GM12878 (cell line): ENCODE data around the gene TOMM6. TPM values are rescaled to one million over a fixed set of nuclear protein-coding genes. Genes with fewer than 3 reads are reported as not detected.

Source experiments
- ATAC-seq: fragments of 200-7000 bp; cut with Tn5 transposase; 3 replicates; pipeline ENCODE4 v1.9.1; 2020; ENCODE audit warnings: mild to moderate bottlenecking, moderate library complexity
- BruUV-seq: library from RNA; stranded (reverse); fragments of 400-500 nt; replicated peaks from 2 replicates; lab custom pipeline; 2021; lab: Mats Ljungman, UMichigan
- CTCF ChIA-PET: fragments of 300-600 bp; sonication (Branson Sonifier 250); formaldehyde crosslinking; extraction: SDS; loops from one replicate; lab custom pipeline; 2021; ENCODE audit warnings: inconsistent platforms; lab: Yijun Ruan, JAX
- POLR2A ChIA-PET: fragments of 350-600 bp; formaldehyde crosslinking; extraction: SDS; loops from one replicate; lab custom pipeline; 2021; ENCODE audit warnings: inconsistent platforms; lab: Charles Lee
- RAD21 ChIA-PET: fragments of 300-600 bp; sonication (Branson Sonifier 250); formaldehyde crosslinking; loops from one replicate; lab custom pipeline; 2023; ENCODE audit warnings: antibody characterized with exemption; ENCODE audit not compliant: unreplicated experiment; lab: Charles Lee
- SMC1A ChIA-PET: fragments of 300-600 bp; sonication (Branson Sonifier 250); formaldehyde crosslinking; loops from one replicate; lab custom pipeline; 2023; ENCODE audit not compliant: unreplicated experiment, uncharacterized antibody; lab: Charles Lee
- DNase-seq: peaks from one replicate; pipeline ENCODE4 v3.0.0-alpha.2; 2011; ENCODE audit warnings: low read depth, low spot score
- FAIRE-seq: peaks from 3 replicates; lab custom pipeline; 2011; peaks lifted over from hg19 to GRCh38; lab: Jason Lieb, UNC
- H2AFZ ChIP-seq: 2 replicates; pipeline ENCODE4 v1.6.0; 2011; ENCODE audit warnings: low read depth, low read length, control low read depth; ENCODE audit not compliant: control insufficient read depth
- H3K27ac ChIP-seq: 2 replicates; pipeline ENCODE4 v1.5.1; 2011; ENCODE audit warnings: control low read depth; ENCODE audit not compliant: control insufficient read depth, insufficient read depth
- H3K27me3 ChIP-seq, 2 experiments: replicated peaks in 1 of 2; 2 replicates each; pipeline versions ENCODE4 v1.6.0 to v1.6.1; 2011; ENCODE audit warnings: low read length in 1 of 2; ENCODE audit not compliant: control insufficient read depth in 2 of 2, insufficient read depth in 2 of 2
- H3K36me3 ChIP-seq, 2 experiments: 2 replicates each; pipeline ENCODE4 v1.5.1; 2011; ENCODE audit warnings: low read length in 1 of 2; ENCODE audit not compliant: control insufficient read depth in 2 of 2, insufficient read depth in 2 of 2
- H3K4me1 ChIP-seq: 2 replicates; pipeline ENCODE4 v1.6.1; 2011; ENCODE audit warnings: mild to moderate bottlenecking, low read length, moderate library complexity, mixed read lengths; ENCODE audit not compliant: control insufficient read depth, insufficient read depth
- H3K4me2 ChIP-seq: 2 replicates; pipeline ENCODE4 v1.6.0; 2011; ENCODE audit warnings: control low read depth; ENCODE audit not compliant: control insufficient read depth, insufficient read depth
- H3K4me3 ChIP-seq: fragments of 200-600 bp; sonication (generic); 2 replicates; pipeline ENCODE4 v1.5.1; 2016
- H3K79me2 ChIP-seq: 2 replicates; pipeline ENCODE4 v1.6.0; 2011; ENCODE audit warnings: low read length; ENCODE audit not compliant: control insufficient read depth, insufficient read depth
- H3K9ac ChIP-seq: 2 replicates; pipeline ENCODE4 v1.8.0; 2011; ENCODE audit warnings: low read length, control low read depth, mixed read lengths; ENCODE audit not compliant: control insufficient read depth, insufficient read depth
- H3K9me3 ChIP-seq: replicated peaks from 3 replicates; pipeline ENCODE4 v1.5.1; 2011; ENCODE audit warnings: mild to moderate bottlenecking, low read length; ENCODE audit not compliant: control insufficient read depth, insufficient read depth
- H4K20me1 ChIP-seq: 2 replicates; pipeline ENCODE4 v1.6.0; 2011; ENCODE audit not compliant: control insufficient read depth, insufficient read depth
- BMI1 ChIP-seq: fragments of 450-650 bp; IDR thresholded peaks from 2 replicates; pipeline ENCODE4 v1.6.1; 2016; ENCODE audit warnings: mild to moderate bottlenecking, moderate library complexity, borderline replicate concordance
- EGR1 ChIP-seq, 2 experiments: IDR thresholded peaks; 1 replicate in 1 of 2; 2 replicates in 1 of 2; pipeline ENCODE4 v1.6.1; 2011 to 2012; ENCODE audit warnings: low read depth in 2 of 2, low read length in 2 of 2, borderline replicate concordance in 1 of 2, mild to moderate bottlenecking in 1 of 2, moderate library complexity in 1 of 2
- ETV6 ChIP-seq, 2 experiments: fragments of 450-650 bp in 1 of 2; IDR thresholded peaks in 1 of 2; conservative IDR thresholded peaks in 1 of 2; 2 replicates each; pipeline ENCODE4 v1.6.1; 2014; ENCODE audit warnings: antibody characterized with exemption in 1 of 2, borderline replicate concordance in 1 of 2, low read depth in 1 of 2, mild to moderate bottlenecking in 1 of 2, moderate library complexity in 1 of 2
- GABPA ChIP-seq: IDR thresholded peaks from 2 replicates; pipeline ENCODE4 v1.6.1; 2014; ENCODE audit warnings: antibody characterized with exemption, low read depth, mild to moderate bottlenecking, inconsistent platforms
- IRF5 ChIP-seq: fragments of 450-650 bp; IDR thresholded peaks from 2 replicates; pipeline ENCODE4 v1.6.1; 2017; ENCODE audit warnings: borderline replicate concordance
- MEF2A ChIP-seq: IDR thresholded peaks from 2 replicates; pipeline ENCODE4 v1.6.1; 2011; ENCODE audit warnings: low read depth, mild to moderate bottlenecking, low read length, moderate library complexity; ENCODE audit not compliant: insufficient read depth
- MEF2B ChIP-seq: fragments of 450-650 bp; IDR thresholded peaks from 2 replicates; pipeline ENCODE4 v1.6.1; 2018; ENCODE audit warnings: mild to moderate bottlenecking, moderate library complexity; ENCODE audit not compliant: partially characterized antibody, poor library complexity, severe bottlenecking
- NR2C1 ChIP-seq: fragments of 450-650 bp; IDR thresholded peaks from 2 replicates; pipeline ENCODE4 v1.6.1; 2017; ENCODE audit warnings: antibody characterized with exemption, mild to moderate bottlenecking, moderate library complexity
- RCOR1 ChIP-seq: conservative IDR thresholded peaks from 2 replicates; pipeline ENCODE4 v1.6.1; 2012; ENCODE audit warnings: low read depth, low read length, improper control_type of control experiment
- TCF7 ChIP-seq: IDR thresholded peaks from 2 replicates; pipeline ENCODE4 v1.6.1; 2014; ENCODE audit warnings: antibody characterized with exemption, borderline replicate concordance
- ZBTB40 ChIP-seq: fragments of 450-650 bp; IDR thresholded peaks from 2 replicates; pipeline ENCODE4 v1.6.1; 2016; ENCODE audit warnings: mild to moderate bottlenecking, moderate library complexity, borderline replicate concordance
- ZNF274 ChIP-seq: IDR thresholded peaks from one replicate; pipeline ENCODE4 v1.8.0; 2011; ENCODE audit not compliant: insufficient read length, insufficient read depth
- whole genome bisulfite sequencing: methylation state at CpG from one replicate; pipeline ENCODE4 v1.1.6; 2016; ENCODE audit warnings: low lambda C conversion rate; ENCODE audit not compliant: insufficient replicate concordance, insufficient coverage; ENCODE audit errors: missing lambda C conversion rate; 5-methylcytosine and 5-hydroxymethylcytosine counted together
- in situ Hi-C: fragments of 300-500 bp; cut with MboI; formaldehyde crosslinking; loops from 9 replicates; pipeline ENCODE4 v1.14.3; 2018; ENCODE audit warnings: mixed read lengths
- intact Hi-C: fragments of 100-400 bp; cut with micrococcal nuclease; formaldehyde crosslinking; loops from one replicate; pipeline ENCODE4 v1.14.2; 2022; ENCODE audit not compliant: unreplicated experiment
- polyA plus RNA-seq, 11 experiments: library from polyadenylated mRNA; depleted of rRNA in 4 of 11; unstranded in 6 of 11; stranded (reverse) in 5 of 11; fragments of >200 nt; fragmentation: Nextera tagmentation in 4 of 11; fragmentation: Illumina TruSeq in 1 of 11; extraction: Ambion mirVana in 4 of 11; extraction: Trizol in 1 of 11; gene quantifications; 1 replicate in 1 of 11; 2 replicates in 10 of 11; pipeline versions ENCODE4 v1.2.1 to v1.2.3, GENCODE V29; 2011 to 2016; ENCODE audit warnings: inconsistent platforms in 2 of 11, missing spikeins in 2 of 11, low read depth in 1 of 11
- total RNA-seq, 4 experiments: library from RNA; depleted of rRNA in 3 of 4; stranded (reverse); fragments of >200 nt in 3 of 4; fragmentation: Illumina TruSeq in 1 of 4; extraction: Trizol in 1 of 4; gene quantifications; 2 replicates each; pipeline versions ENCODE4 v1.2.1 to v1.2.3, GENCODE V29; 2013 to 2021
- TF ChIP-seq, protein P1 (sequence below): fragments of 450-650 bp; formaldehyde crosslinking; IDR thresholded peaks from 2 replicates; pipeline ENCODE4 v1.5.0; 2022; ENCODE audit warnings: mild to moderate bottlenecking, missing genetic modification characterization

The TOMM6 gene
- total and polyA plus RNA-seq, 10 of the 15 experiments (the other 5 are each of a cell fraction or from before 2014, with no cell fraction given): 206 to 746 (median 448) TPM

DNA sequence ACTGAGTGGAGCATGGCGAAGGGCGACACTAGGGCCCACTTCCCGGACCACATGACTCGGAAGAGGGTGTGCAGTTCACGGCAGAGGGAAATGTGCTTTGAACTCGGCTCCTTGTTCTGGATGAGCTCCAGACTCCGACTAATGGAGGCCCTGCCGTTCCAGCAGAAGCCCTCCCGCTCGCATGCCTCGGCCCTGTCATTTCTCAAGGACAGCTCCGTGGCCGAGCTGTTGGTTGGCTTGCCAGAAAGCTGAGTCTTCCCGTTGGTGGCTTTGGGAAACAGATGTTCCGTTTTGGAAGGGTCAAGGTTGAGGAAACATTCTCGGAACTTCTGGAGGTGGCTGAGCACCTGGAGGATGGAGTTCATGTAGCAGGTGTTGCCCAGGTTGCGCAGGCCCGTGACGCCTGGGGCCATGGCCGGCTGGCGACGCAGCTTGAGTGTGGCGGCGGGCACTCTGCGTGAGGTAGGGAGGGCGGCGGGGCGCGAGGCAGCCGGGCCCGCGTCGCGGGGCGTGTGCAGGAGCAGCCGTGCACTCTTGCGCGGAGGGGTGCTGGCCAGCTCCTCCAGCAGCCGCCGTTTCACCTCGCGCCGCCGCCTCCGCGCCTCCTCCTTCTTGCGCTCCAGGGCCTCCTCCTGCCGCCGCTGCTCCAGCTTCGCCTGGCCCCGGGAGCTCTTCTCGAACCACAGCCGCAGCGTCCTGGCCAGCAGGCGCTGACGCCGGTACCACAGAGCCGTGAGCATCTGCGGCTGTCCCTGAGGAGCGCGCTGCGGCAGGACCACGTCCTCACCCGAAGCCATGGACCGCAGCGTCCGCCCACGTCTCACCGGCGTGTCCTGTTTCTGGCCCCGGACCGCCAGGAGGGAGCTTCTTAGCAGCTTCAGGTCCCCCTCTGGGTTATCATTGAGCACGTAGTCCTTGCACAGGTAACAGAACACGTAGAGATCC lies 18.6 kb downstream of the TOMM6 start:
- H3K9ac ChIP-seq: no peak overlapping the region
- no peak overlapping the region for H3K27ac ChIP-seq
- SMC1A ChIA-PET: no interaction called here
- FAIRE-seq: no peak
- peaks cover 0 to 5% of the 10 kb centered on the region in 2 experiments; a peak in 2 of 4 replicates for H3K36me3 ChIP-seq
- RAD21 ChIA-PET: no interaction called here
- no peak overlapping the region for H3K4me2 ChIP-seq
- 95% methylated on average over 58 of the region's 74 CpGs for WGBS
- H2AFZ ChIP-seq: no peak overlapping the region
- intact Hi-C loops (no loop called here), in situ Hi-C loops (no loop called here)
- H3K9me3 ChIP-seq: no peaks in the 10 kb centered on the region
- POLR2A ChIA-PET: interaction anchor here (0.6 kb wide), 1 partner anchor 478 kb away, joined by 4 read pairs; no protein-coding TSS in a partner anchor
- no peak for ATAC-seq
- H3K79me2 ChIP-seq: no peaks in the 10 kb centered on the region
- BruUV-seq: no TSS peak
- no peaks in the 10 kb centered on the region for H4K20me1 ChIP-seq
- CTCF ChIA-PET: interaction anchor here (0.7 kb wide), 1 partner anchor 110 kb away, joined by 4 read pairs; no protein-coding TSS in a partner anchor
- no peaks in the 10 kb centered on the region for H3K4me1 ChIP-seq
- no peaks in the 10 kb centered on the region for H3K27me3 ChIP-seq
- no peak overlapping the region for H3K4me3 ChIP-seq
- no peak for DNase-seq
- TF ChIP-seq ZNF274: no peak
- TF ChIP-seq IRF5: no peak
- no peak for TF ChIP-seq TCF7
- no peak for TF ChIP-seq RCOR1
- TF ChIP-seq GABPA: no peak
- no peak for TF ChIP-seq ETV6 (conservative IDR thresholded peaks at IDR 0.05 in 1 of 2, IDR thresholded peaks at IDR 0.05 in 1 of 2; ENCODE audit: borderline replicate concordance in 1 of 2, low read depth in 1 of 2)
- no peak for TF ChIP-seq ZBTB40
- TF ChIP-seq BMI1: no peak
- TF ChIP-seq NR2C1: no peak
- no peak for TF ChIP-seq MEF2A
- TF ChIP-seq MEF2B: no peak
- TF ChIP-seq EGR1 (IDR thresholded peaks at IDR 0.05; ENCODE audit: borderline replicate concordance in 1 of 2, low read depth in 2 of 2, low read length in 2 of 2): no peak
- TF ChIP-seq, protein P1, sequence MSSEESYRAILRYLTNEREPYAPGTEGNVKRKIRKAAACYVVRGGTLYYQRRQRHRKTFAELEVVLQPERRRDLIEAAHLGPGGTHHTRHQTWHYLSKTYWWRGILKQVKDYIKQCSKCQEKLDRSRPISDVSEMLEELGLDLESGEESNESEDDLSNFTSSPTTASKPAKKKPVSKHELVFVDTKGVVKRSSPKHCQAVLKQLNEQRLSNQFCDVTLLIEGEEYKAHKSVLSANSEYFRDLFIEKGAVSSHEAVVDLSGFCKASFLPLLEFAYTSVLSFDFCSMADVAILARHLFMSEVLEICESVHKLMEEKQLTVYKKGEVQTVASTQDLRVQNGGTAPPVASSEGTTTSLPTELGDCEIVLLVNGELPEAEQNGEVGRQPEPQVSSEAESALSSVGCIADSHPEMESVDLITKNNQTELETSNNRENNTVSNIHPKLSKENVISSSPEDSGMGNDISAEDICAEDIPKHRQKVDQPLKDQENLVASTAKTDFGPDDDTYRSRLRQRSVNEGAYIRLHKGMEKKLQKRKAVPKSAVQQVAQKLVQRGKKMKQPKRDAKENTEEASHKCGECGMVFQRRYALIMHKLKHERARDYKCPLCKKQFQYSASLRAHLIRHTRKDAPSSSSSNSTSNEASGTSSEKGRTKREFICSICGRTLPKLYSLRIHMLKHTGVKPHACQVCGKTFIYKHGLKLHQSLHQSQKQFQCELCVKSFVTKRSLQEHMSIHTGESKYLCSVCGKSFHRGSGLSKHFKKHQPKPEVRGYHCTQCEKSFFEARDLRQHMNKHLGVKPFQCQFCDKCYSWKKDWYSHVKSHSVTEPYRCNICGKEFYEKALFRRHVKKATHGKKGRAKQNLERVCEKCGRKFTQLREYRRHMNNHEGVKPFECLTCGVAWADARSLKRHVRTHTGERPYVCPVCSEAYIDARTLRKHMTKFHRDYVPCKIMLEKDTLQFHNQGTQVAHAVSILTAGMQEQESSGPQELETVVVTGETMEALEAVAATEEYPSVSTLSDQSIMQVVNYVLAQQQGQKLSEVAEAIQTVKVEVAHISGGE (CRISPR knock-in tag): no peak
